H1 (cell line): Measurements from ENCODE around the gene RNF151.

ENCODE experiments used
- ATF3 ChIP-seq: IDR thresholded peaks from 2 replicates; pipeline ENCODE4 v1.6.1; 2011; ENCODE audit warnings: low read depth, mild to moderate bottlenecking, low read length; ENCODE audit not compliant: insufficient read depth
- CTCF ChIP-seq, 3 experiments: IDR thresholded peaks; 1 replicate in 2 of 3; 2 replicates in 1 of 3; pipeline versions ENCODE4 v1.5.1 to v1.6.1; 2011; ENCODE audit warnings: low read length in 3 of 3, mild to moderate bottlenecking in 3 of 3, inconsistent platforms in 2 of 3, low read depth in 1 of 3, moderate library complexity in 1 of 3; ENCODE audit not compliant: insufficient read depth in 1 of 3; ENCODE audit errors: control extremely low read depth in 1 of 3
- JUN ChIP-seq: IDR thresholded peaks from 2 replicates; pipeline ENCODE4 v1.6.1; 2011; ENCODE audit warnings: low read depth, mild to moderate bottlenecking, improper control_type of control experiment, low read length

GRCh38 chr16:1933097-1933661, 33.5 kb upstream of the RNF151 start:
- TF ChIP-seq CTCF (IDR thresholded peaks at IDR 0.05; ENCODE audit: control extremely low read depth in 1 of 3, insufficient read depth in 1 of 3, low read depth in 1 of 3, low read length in 3 of 3), result no peak
- TF ChIP-seq ATF3, result no peak
- no peak for TF ChIP-seq JUN
